GM18502 (cell line): ENCODE data around the gene ALCAM.
A peak's percentile ranks its signal among the peaks of the same experiment; 100 is the strongest.

Source experiments
- ATAC-seq: cut with Tn5 transposase; IDR thresholded peaks from one replicate; pipeline ENCODE4 v1.9.1; 2021; ENCODE audit warnings: mild to moderate bottlenecking; ENCODE audit not compliant: unreplicated experiment, poor library complexity

The ALCAM gene

GRCh38 chr3:105355408-105356061 is 11.2 kb upstream of the ALCAM start:
- ATAC-seq = no peak

GRCh38 chr3:105356396-105356795 is 10.3 kb upstream of the ALCAM start:
- no peak for ATAC-seq

- no peak for ATAC-seq
Observed at GRCh38 chr3:105356988-105357387, 9.7 kb upstream of the ALCAM start.

- ATAC-seq = peak; percentile 47
Observed at GRCh38 chr3:105359098-105359762, 7.5 kb upstream of the ALCAM start.

GRCh38 chr3:105360003-105360402 is 6.7 kb upstream of the ALCAM start:
- no peak for ATAC-seq

- ATAC-seq = no peak
Observed at GRCh38 chr3:105362021-105362665, 4.6 kb upstream of the ALCAM start.

GRCh38 chr3:105364128-105364527 is 2.6 kb upstream of the ALCAM start:
- no peak for ATAC-seq

GRCh38 chr3:105365081-105365390 is 1.7 kb upstream of the ALCAM start:
- ATAC-seq = no peak

GRCh38 chr3:105365391-105366325 is 1.1 kb upstream of the ALCAM start:
- no peak for ATAC-seq

GRCh38 chr3:105367063-105367405 is 325 bp downstream of the ALCAM start:
- ATAC-seq = no peak

GRCh38 chr3:105367406-105368213 is 901 bp downstream of the ALCAM start:
- ATAC-seq = peak; percentile 34

GRCh38 chr3:105368566-105369499 is 2.1 kb downstream of the ALCAM start:
- peak; percentile 27 for ATAC-seq

GRCh38 chr3:105369500-105370371 is 3.0 kb downstream of the ALCAM start:
- peak; percentile 17 for ATAC-seq

- no peak for ATAC-seq
Observed at GRCh38 chr3:105373383-105373782, 6.7 kb downstream of the ALCAM start.

GRCh38 chr3:105375750-105376511 is 9.2 kb downstream of the ALCAM start:
- peak; percentile 32 for ATAC-seq

- ATAC-seq = no peak
Observed at GRCh38 chr3:105377716-105378115, 11.0 kb downstream of the ALCAM start.

- ATAC-seq = no peak
Observed at GRCh38 chr3:105385179-105385578, 18.5 kb downstream of the ALCAM start.
